HG02763 (cell line): ENCODE data around the gene PHKA2.
"Not testable (repeated sequence)": the region's sequence is repeated elsewhere in the genome, so short reads cannot be mapped to it uniquely, and the experiment has no call there.

Experiments used
- ATAC-seq: cut with Tn5 transposase; IDR thresholded peaks from one replicate; pipeline ENCODE4 v1.9.1; 2021; ENCODE audit warnings: mild to moderate bottlenecking, moderate library complexity; ENCODE audit not compliant: unreplicated experiment

Gene PHKA2

GRCh38 chrX:18872621-18873020 is 111.3 kb downstream of the PHKA2 start:
- ATAC-seq = no peak

DNA sequence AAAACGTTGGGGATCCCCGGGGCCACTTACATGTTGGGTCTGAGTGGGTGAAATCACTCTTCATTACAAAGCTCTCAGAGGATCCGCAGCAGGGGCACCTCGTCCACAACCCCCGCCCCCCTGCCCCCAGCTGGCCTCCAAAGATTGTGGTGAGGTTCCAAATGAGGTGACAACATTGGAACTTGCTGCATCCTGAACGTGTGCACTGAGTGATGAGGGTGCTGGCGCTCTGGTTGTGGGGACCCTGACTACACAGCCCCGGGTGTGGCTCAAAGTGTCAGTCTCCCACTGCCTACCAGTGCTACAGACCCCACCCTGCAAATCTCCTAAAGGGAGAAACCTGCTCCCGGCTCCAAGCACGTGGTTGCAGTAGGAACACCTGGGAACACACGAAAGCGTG is 111.9 kb downstream of the PHKA2 start:
- ATAC-seq = no peak

GRCh38 chrX:18871161-18871890 is 112.6 kb downstream of the PHKA2 start:
- ATAC-seq = no peak

DNA sequence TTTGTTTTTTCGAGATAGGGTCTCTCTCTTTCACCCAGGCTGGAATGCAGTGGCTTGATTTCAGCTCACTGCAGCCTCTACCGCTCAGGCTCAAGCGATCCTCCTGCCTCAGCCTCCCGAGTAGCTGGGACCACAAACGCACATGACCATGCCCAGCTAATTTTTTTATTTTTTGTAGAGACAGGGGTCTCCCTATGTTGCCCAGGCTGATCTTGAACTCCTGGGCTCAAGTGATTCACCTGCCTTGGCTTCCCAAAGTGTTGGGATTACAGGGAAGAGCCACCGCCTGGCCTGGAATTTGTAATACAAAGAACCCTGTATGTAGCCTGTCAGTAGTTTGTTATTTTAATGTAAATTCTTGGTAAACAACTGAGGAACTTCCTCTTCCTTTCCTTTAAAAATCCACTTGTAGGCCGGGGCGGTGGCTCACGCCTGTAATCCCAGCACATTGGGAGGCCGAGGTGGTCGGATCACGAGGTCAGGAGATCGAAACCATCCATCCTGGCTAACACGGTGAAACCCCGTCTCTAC is 119.5 kb downstream of the PHKA2 start:
- no peak for ATAC-seq

DNA sequence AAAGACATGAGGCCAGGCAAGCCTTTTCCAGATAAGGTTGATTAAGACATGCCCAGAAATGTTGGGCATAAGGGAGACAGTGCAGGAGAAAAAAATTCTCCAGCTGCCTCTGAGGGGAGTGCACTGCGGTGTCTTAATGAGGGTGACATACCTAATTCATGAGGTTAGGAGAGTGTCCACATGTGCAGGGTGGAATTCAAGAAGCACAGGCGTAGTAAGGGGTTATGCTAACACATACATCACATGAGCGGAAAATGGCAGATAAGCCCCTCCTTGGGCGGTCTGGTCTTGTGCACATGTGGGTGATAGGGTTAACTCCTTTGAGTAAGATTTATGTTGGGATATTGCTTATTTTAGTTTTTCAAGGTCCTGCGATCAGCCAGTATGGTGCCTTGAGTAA is 122.4 kb downstream of the PHKA2 start:
- no peak for ATAC-seq

DNA sequence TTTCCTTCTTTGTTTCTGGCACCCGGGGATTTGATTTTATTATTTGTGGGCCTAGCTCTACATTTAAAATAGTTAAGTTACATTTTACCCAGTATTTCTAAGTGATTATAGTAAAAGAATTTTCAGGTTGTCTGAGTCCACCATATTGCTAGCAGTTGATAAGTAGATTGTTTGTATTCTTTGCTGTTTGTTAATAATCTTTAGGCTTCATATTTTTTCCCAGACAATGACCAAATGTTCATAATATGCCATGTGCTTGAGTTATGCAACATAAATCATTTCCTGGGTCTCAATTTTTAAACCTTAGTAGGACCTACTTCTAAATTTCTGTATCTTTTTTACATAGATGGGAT is 127.3 kb downstream of the PHKA2 start:
- no peak for ATAC-seq

DNA sequence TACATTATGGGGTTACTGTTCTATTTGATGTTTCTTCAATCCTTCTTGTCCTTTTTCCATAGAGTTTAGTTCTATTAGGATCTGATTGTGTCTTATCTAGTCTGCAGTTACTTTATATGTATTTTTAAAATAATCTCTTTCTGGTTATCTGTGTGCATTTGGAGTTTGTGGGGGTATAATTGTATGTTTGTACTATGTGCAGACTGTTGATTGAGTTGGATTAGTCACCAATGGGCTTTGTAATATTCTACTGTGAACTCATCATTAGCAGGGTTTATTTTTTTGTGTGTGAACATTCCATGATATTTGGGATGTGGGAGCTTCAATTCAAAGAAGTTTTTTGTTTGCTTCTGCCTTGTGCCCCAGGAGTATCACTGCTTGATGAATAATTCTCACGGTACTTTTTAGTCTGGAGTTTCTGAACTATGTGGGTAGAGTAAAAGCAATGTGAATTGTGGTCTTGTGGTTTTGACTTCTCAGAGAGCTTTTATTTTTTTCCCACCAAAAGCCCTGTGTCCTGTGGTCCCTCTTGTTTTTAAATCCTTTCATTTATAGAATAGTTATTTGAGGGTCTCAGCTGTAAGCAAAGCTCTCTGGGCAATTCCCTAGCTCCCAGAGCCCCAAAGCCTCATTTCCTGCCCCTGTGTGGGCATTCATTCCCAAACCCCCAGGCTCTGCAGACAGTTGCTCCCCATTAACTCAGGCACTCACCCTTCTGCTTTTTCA is 127.8 kb downstream of the PHKA2 start:
- peak; percentile 93 for ATAC-seq

GRCh38 chrX:18847901-18848300 is 136.0 kb downstream of the PHKA2 start:
- ATAC-seq = not testable (repeated sequence)
